Loucy (cell line): ENCODE results near the gene PHACTR3.

ENCODE experiments used
- H2AFZ ChIP-seq: fragments of 200-600 bp; sonication (generic); 2 replicates; pipeline ENCODE4 v1.6.0; 2016; ENCODE audit warnings: antibody characterized with exemption, mild to moderate bottlenecking, low read length, moderate library complexity
- H3F3A ChIP-seq: fragments of 200-600 bp; 2 replicates; pipeline ENCODE4 v1.6.0; 2016; ENCODE audit warnings: antibody characterized with exemption, low read depth, mild to moderate bottlenecking
- H3K27me3 ChIP-seq: fragments of 200-600 bp; sonication (generic); 2 replicates; pipeline ENCODE4 v1.6.1; 2014; ENCODE audit warnings: low read length, mild to moderate bottlenecking; ENCODE audit not compliant: insufficient read depth, poor library complexity, severe bottlenecking
- H3K36me3 ChIP-seq: fragments of 200-600 bp; sonication (generic); 2 replicates; pipeline ENCODE4 v1.6.1; 2016; ENCODE audit warnings: low read length; ENCODE audit not compliant: insufficient read depth
- H3K4me1 ChIP-seq: fragments of 200-600 bp; sonication (generic); 2 replicates; pipeline ENCODE4 v1.5.1; 2014; ENCODE audit warnings: low read length, mild to moderate bottlenecking; ENCODE audit not compliant: insufficient read depth, poor library complexity, severe bottlenecking
- H3K4me2 ChIP-seq: fragments of 200-600 bp; sonication (generic); 2 replicates; pipeline ENCODE4 v1.6.0; 2014; ENCODE audit warnings: antibody characterized with exemption, low read length, low read depth, mild to moderate bottlenecking; ENCODE audit not compliant: poor library complexity, severe bottlenecking
- H3K4me3 ChIP-seq: fragments of 200-600 bp; sonication (generic); 2 replicates; pipeline ENCODE4 v1.5.1; 2014; ENCODE audit warnings: low read length, mild to moderate bottlenecking, mixed read lengths; ENCODE audit not compliant: poor library complexity, severe bottlenecking
- H3K79me2 ChIP-seq: fragments of 200-600 bp; sonication (generic); 2 replicates; pipeline ENCODE4 v1.6.1; 2014; ENCODE audit warnings: low read length; ENCODE audit not compliant: insufficient read depth
- H3K9ac ChIP-seq: fragments of 200-600 bp; sonication (generic); 2 replicates; pipeline ENCODE4 v1.6.0; 2014; ENCODE audit warnings: mild to moderate bottlenecking, low read depth, low read length, moderate library complexity; ENCODE audit not compliant: poor library complexity, severe bottlenecking
- H3K9me2 ChIP-seq: fragments of 200-600 bp; sonication (generic); replicated peaks from 2 replicates; pipeline ENCODE4 v1.6.1; 2016; ENCODE audit warnings: low read depth, low read length, mixed read lengths
- H3K9me3 ChIP-seq: fragments of 200-600 bp; sonication (generic); 2 replicates; pipeline ENCODE4 v1.6.1; 2014; ENCODE audit warnings: mild to moderate bottlenecking, antibody characterized with exemption, low read length, low read depth; ENCODE audit not compliant: insufficient read depth
- H4K20me1 ChIP-seq: fragments of 200-600 bp; sonication (generic); 2 replicates; pipeline ENCODE4 v1.6.0; 2014; ENCODE audit warnings: antibody characterized with exemption, low read length, mild to moderate bottlenecking; ENCODE audit not compliant: insufficient read depth, poor library complexity, severe bottlenecking
- EZH2phosphoT487 ChIP-seq: fragments of 200-600 bp; IDR thresholded peaks from 2 replicates; pipeline ENCODE4 v1.6.1; 2018; ENCODE audit warnings: antibody characterized with exemption, mild to moderate bottlenecking, moderate library complexity, borderline replicate concordance
- TF ChIP-seq, protein P1 (sequence below): fragments of 200-600 bp; sonication (generic); conservative IDR thresholded peaks from 2 replicates; pipeline ENCODE4 v1.5.1; 2014; ENCODE audit warnings: mild to moderate bottlenecking, antibody characterized with exemption, low read length

Gene PHACTR3

DNA sequence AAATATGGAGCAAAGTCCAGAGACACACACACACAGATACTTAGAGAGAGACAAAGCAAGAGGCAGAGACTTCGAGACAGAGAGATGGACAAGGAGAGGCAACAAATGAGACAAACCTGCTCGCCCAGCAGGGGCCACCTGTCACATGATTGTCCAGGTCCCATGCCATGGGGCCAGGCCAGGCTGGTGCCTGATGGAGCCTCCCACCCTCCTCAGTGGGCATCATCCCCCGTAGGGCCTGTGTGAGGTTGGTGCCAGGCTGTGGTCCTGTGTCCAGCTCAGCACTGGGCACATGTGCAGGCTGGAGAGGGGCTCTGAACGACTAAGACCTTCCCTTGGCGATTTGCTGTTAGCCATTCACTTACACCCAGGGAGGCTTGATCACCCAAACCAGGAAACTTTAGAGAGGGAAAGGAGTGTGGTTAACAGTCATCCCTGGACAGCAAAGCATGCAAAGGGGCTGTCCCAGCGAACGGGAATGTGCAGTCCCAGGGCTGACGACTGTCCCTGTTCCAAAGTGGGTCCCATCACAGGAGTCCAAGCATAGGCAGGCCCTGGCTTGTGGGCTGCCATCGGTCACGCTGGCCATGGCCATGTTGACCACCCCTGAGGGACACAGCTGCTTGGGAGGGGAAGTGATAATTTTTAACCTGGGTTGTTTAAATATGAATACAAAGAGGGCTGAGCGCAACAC is 38.4 kb upstream of the PHACTR3 start:
- H3K4me1 ChIP-seq, result no peaks in the 10 kb centered on the region
- H3K36me3 ChIP-seq, result no peaks in the 10 kb centered on the region
- peaks cover 9% of the 10 kb centered on the region for H3K27me3 ChIP-seq
- no peak overlapping the region for H3K4me2 ChIP-seq
- no peaks in the 10 kb centered on the region for H3K9me3 ChIP-seq
- H2AFZ ChIP-seq, result no peak overlapping the region
- H3K4me3 ChIP-seq, result no peak overlapping the region
- H3K9me2 ChIP-seq, result no peaks in the 10 kb centered on the region
- no peak overlapping the region for H3K9ac ChIP-seq
- no peaks in the 10 kb centered on the region for H4K20me1 ChIP-seq
- TF ChIP-seq, protein P1, sequence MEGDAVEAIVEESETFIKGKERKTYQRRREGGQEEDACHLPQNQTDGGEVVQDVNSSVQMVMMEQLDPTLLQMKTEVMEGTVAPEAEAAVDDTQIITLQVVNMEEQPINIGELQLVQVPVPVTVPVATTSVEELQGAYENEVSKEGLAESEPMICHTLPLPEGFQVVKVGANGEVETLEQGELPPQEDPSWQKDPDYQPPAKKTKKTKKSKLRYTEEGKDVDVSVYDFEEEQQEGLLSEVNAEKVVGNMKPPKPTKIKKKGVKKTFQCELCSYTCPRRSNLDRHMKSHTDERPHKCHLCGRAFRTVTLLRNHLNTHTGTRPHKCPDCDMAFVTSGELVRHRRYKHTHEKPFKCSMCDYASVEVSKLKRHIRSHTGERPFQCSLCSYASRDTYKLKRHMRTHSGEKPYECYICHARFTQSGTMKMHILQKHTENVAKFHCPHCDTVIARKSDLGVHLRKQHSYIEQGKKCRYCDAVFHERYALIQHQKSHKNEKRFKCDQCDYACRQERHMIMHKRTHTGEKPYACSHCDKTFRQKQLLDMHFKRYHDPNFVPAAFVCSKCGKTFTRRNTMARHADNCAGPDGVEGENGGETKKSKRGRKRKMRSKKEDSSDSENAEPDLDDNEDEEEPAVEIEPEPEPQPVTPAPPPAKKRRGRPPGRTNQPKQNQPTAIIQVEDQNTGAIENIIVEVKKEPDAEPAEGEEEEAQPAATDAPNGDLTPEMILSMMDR, result no peak
- no peak for TF ChIP-seq EZH2phosphoT487
- H3K79me2 ChIP-seq, result no peaks in the 10 kb centered on the region
- no peaks in the 10 kb centered on the region for H3F3A ChIP-seq

DNA sequence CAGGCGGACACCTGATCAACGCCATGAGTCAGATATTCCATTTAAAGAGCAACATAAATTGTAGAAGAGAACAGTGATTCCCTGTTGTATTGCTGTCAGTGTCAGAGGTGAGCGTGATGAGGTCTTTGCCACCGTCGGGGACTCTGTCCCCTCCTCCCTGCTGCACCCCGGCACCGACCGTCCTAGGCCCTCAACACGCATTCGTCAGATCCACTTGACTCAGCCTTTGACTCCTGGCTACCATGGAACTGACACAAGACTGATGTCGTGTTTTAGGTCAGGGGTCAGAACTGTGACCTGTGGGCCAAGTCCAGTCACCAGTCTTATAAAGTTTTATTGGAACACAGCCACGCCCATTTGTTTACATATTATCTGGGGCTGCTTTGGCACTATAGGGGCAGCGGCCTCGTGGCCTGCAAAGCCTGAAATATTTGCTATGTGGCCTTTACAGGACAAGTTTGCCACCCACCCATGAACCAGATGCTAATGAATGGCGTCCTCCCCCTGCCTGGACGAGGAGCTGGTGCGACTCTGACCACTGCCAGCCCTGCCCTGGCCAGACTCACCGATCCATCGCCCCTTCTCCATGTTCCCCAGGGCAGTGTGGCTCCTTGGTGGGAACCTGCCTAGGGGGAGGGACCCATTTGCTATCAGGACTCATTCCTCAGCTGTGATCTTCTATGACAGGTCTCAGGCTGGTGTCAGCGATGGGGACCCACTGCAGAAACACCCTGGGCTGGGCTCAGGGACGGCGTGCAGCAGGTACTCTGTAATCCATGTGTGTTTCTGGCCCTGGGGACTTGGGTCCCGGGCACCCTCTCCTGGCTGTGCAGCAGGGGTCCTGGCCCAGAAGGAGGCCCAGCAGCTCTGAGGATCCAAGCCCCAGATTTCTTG is 37.5 kb upstream of the PHACTR3 start:
- no peaks in the 10 kb centered on the region for H3K36me3 ChIP-seq
- no peak for TF ChIP-seq EZH2phosphoT487
- TF ChIP-seq, protein P1, result no peak
- no peaks in the 10 kb centered on the region for H3K9me2 ChIP-seq
- no peaks in the 10 kb centered on the region for H4K20me1 ChIP-seq
- H3K9me3 ChIP-seq, result no peaks in the 10 kb centered on the region
- no peak overlapping the region for H3K4me2 ChIP-seq
- peaks cover 9% of the 10 kb centered on the region for H3K4me1 ChIP-seq
- peaks cover 3% of the 10 kb centered on the region; the same call in 1 of the 2 replicates for H3K79me2 ChIP-seq
- peaks cover 9% of the 10 kb centered on the region for H3K27me3 ChIP-seq
- no peak overlapping the region for H3K9ac ChIP-seq
- H3K4me3 ChIP-seq, result no peak overlapping the region
- no peaks in the 10 kb centered on the region for H3F3A ChIP-seq
- no peak overlapping the region for H2AFZ ChIP-seq

DNA sequence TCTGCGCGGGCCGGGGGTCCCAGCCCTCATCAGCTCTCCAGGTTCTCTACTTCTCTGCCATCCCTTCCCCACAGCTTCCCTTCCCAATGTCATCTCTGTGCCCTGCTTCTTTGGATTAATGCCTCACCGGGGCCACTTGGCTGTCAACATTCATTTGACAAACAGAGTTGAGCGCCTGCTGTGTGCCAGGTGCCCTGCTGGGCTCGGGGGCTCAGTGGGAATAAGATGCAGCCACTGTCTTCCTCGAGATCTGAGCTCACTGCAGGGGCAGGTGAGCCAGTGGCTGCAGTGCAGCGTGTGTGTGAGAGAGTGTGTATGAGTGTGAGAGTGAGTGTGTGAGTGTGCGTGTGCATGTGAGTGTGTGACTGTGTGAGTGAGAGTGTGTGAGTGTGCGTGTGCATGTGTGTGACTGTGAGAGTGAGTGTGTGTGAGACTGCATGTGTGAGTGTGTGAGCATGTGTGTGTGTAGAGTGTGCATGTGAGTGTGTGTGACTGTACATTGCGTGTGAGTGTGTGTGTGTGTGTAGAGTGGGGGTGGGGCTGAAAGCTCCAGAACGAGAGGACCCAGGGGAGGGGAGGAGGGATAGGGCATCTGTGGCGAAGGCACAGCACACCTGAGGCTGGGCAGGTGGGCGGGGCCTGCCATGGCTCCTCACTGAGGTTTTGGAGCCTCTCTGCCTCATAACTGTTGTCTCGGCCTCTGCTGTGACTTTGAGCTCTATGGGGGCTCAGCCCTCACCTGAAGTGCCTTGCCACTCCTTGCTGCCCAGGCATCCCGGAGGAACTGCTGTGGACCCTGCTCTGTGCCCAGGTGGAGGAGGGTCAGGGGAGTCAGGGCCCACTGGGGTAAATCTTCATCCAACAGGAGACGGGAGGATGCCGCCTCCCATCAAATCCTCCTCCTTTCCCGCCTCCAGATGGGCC is 36.5 kb upstream of the PHACTR3 start:
- Histone ChIP-seq H3K9ac (no peak overlapping the region), H3K4me1 (peaks cover 18% of the 10 kb centered on the region), H4K20me1 (no peaks in the 10 kb centered on the region), H2AFZ (no peak overlapping the region), H3K4me2 (no peak overlapping the region), H3F3A (no peaks in the 10 kb centered on the region), H3K79me2 (peaks cover 7% of the 10 kb centered on the region; the same call in 1 of the 2 replicates), H3K9me2 (no peaks in the 10 kb centered on the region), H3K9me3 (no peaks in the 10 kb centered on the region), H3K36me3 (no peaks in the 10 kb centered on the region), H3K4me3 (no peak overlapping the region), H3K27me3 (peaks cover 9% of the 10 kb centered on the region)
- TF ChIP-seq, protein P1, result no peak
- no peak for TF ChIP-seq EZH2phosphoT487
